Measurements from ENCODE around the gene CYP1A1.
A peak's percentile ranks its signal among the peaks of the same experiment; 100 is the strongest.
"Not testable (repeated sequence)": the region's sequence is repeated elsewhere in the genome, so short reads cannot be mapped to it uniquely, and the experiment has no call there.

CYP1A1 gene

DNA sequence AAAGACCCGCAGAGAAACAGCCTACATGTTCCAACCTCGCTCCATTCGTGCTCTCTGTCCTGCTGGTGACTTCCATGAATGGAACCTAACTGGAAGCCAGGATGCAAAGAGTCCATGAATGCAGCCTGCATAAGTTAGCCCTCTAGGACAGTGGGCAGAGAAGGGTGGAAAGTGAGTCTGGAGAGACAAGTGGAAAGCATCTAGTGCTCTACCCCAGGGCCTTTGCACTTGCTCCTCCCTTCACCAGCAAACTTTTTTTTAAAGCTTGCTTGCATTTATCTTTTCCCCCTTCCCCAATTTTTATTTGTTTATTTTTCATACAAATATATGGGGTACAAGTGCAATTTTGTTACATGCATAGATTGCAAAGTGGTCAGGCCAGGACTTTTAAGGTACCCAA is 7.9 kb upstream of the CYP1A1 start:
- no peak for DNase-seq

- DNase-seq, result no peak
Measured at GRCh38 chr15:74732846-74733245, 7.5 kb upstream of the CYP1A1 start.

DNA sequence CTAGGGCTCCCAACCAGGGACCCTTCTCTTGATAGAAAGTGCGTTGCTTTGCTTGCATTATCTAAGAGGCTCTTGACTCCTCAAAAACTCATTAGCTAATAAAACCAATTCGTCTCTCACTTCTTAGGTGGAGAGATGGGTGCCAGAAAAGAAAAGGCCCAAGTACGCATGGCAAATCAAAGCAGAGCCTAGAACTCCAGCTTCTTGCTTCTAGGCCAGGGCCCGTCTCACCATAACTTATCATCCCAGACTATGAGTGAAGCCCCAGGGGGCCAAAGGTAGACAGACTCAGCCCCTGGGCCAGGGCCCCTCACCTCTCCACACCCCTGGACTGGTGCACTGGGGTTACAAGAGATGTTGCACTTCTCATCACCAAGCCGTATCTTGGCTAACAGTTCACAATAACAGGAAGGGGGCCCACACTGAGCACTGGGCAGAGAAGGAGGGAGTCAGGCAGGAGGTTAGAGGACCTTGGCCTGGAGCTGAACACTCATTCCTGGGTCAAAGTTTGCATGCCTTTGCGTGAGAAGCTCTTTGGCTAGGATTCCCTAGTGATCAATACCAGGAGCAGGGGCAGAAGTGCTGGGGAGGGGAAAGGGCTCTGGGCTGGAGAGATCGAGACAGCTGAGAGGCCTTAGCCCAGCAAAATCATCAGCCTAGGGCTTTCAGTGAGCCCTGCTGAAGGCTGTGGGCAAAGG is 5.4 kb upstream of the CYP1A1 start:
- DNase-seq, result no peak

GRCh38 chr15:74729372-74729771 is 4.0 kb upstream of the CYP1A1 start:
- DNase-seq, result not testable (repeated sequence)

DNA sequence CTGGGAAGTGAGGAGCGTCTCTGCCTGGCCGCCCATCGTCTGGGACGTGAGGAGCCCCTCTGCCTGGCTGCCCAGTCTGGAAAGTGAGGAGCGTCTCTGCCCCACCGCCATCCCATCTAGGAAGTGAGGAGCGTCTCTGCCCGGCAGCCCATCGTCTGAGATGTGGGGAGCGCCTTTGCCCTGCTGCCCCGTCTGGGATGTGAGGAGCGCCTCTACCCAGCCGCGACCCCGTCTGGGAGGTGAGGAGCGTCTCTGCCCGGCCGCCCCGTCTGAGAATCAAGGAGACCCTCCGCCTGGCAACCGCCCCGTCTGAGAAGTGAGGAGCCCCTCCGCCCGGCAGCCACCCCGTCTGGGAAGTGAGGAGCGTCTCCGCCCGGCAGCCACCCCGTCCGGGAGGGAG is 3.4 kb upstream of the CYP1A1 start:
- DNase-seq, result not testable (repeated sequence)

DNA sequence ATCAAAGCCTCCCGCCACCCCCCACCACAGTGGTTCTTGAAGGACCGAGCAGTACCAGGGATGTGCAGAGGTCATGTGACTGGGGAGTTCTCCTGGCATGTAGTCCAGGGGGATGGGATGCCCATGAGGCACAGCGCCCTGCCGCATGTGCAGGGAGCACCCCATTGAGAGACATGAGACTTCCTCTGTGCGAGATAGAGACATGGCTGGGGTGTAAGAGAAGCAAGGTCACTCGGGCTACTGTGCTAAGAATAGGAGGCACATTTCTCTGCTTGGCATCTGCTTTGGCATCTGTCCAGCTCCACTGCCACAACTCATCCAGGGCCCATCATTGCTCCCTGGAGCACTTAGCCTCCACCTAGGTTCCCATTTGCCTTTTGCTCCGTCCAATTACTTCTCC is 2.4 kb upstream of the CYP1A1 start:
- DNase-seq, result no peak

- DNase-seq, result no peak
Measured at GRCh38 chr15:74726774-74727164, 1.4 kb upstream of the CYP1A1 start.

- DNase-seq, result no peak
Measured at GRCh38 chr15:74725845-74726773, 781 bp upstream of the CYP1A1 start.

- DNase-seq, result no peak
Measured at GRCh38 chr15:74724570-74725224, 631 bp downstream of the CYP1A1 start.

GRCh38 chr15:74723754-74724334 is 1.5 kb downstream of the CYP1A1 start:
- DNase-seq, result peak in 1 of 2 donors; percentile 29

- DNase-seq, result no peak
Measured at GRCh38 chr15:74723187-74723586, 2.1 kb downstream of the CYP1A1 start.

DNA sequence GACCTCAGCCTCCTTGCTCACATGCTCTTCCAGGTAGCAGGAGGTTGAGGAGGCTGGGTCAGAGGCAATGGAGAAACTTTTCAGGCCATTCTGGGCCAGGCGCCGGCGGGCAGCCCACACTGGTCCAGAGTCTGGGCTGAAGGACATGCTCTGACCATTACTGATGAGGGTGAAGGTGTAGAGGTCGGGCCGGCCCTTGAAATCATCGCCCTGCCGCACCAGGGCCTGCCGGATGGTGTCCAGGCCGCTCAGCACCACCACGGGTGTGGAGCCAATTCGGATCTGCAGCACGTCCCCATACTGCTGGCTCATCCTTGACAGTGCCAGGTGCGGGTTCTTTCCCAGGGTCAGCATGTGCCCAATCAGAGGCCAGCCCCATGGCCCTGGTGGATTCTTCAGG is 2.7 kb downstream of the CYP1A1 start:
- DNase-seq, result no peak

DNA sequence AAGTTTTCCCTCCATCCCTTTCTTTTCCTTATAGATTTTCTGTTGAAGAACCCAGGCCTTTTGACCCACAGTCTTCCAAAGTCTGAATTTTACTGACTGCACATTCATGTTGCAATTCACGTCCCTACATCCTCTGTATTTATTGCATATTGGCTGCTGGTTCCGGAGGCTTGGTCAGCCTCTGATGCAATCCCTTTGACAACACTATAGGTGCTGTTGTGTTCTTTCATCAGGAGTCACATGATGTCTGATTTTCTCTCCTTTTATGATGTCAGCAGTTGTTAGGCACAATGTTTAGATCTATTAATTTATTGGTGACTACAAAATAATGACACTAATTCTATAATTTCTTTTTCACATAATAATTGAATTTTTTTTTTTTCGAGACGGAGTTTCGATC is 8.7 kb downstream of the CYP1A1 start:
- DNase-seq, result peak; percentile 45 to 52

DNA sequence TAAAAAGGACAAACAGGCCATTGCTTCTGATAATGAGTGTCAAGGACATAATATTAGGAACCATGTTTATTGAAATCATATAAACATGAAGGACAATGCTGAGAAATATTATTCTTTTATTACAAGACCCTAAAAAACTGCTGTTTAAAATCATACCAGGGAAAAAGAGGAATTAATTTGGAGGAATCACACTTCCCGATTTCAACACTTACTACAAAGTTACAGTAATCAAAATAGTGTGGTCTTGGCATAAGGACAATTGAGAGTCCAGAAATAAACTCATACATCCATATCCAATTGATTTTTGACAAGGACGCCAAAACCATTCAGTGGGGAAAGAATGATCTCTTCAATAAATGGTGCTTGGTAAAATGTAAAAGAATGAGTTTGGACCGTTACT is 13.0 kb downstream of the CYP1A1 start:
- DNase-seq, result peak; percentile 35 to 61

DNA sequence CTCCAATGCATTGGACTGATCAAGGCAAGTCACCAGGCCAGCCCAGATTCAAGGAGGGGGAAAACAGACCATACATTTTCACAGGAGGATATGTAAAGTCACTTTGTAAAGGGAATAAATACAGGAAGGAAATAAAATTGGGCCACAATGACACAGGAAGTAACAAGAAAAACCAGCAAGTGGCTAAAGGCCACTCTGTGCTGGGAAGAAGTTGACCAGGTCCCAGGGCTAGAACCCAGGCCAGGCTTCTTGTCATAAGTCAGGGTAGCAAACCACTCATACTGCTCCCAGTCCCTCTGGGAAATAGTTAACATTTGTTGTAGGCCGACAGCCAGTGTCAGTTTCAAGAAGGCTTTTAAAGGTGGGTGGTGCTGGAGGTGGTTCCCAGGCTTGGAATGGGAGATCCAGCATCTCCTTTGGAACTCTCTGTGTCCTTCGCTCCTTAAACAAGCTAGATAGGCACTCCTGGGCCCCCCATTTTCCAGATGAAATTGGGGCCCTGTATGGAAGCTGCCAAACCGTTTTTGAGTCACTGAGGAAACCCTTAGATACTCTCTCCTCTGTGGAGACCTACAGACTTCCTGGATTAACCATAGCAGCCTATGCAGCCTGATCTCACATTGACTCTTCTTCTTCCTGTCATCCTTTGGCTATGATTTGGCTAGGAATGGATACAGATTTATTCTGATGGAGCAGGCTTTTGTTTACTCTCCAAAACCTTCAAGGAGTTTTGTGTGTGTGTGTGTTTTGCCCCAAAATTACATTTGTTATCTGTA is 14.8 kb downstream of the CYP1A1 start:
- DNase-seq, result no peak

DNA sequence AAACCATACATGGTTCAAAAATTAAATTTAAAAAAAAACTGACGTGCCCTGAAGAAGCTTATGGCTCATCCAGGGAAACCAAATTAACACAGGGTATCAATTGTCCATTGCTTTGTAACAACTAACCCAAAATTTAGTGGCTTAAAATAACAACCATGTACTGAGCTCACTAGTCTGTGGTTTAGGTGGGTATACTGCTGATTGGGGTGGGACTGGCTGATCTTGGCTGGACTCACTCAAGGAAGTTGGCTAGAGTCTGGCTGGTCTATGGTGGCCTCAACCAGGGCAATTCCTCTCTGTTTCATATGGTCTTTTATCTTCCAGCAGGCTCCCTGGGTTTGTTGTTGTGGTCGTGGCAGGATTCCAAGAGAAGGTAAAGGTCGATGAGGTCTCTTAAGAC is 15.4 kb downstream of the CYP1A1 start:
- DNase-seq, result no peak

DNA sequence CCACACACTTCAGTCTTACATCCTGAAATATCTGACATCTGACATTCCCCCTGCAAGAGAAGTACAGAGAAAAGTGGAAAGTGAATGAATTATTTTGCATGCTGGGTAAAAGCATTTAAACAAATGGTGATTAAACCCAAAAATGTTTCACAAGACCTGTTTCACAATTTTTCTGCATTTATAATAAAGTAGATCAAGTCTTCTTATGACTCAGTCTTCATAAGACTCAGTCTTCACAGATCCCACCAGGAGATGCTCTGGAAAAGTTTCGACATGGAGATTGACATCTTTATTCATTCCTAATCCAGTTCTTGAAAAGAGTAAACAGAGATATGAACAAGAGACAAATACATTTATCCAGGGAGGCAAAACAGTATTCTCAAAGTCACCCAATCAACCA is 16.3 kb downstream of the CYP1A1 start:
- peak in 1 of 2 donors; percentile 65 for DNase-seq

GRCh38 chr15:74696808-74697207 is 28.5 kb downstream of the CYP1A1 start:
- DNase-seq, result no peak

- DNase-seq, result no peak
Measured at GRCh38 chr15:74696398-74696729, 29.0 kb downstream of the CYP1A1 start.

- peak; percentile 82 to 92 for DNase-seq
Measured at GRCh38 chr15:74695597-74696397, 29.5 kb downstream of the CYP1A1 start, which contains the start of gene EDC3. EDC3 (minus strand) TSS chr15:74696024; CDS start chr15:74675124, 20,900 bp downstream.

GRCh38 chr15:74692327-74692726 is 33.0 kb downstream of the CYP1A1 start:
- no peak for DNase-seq

DNA sequence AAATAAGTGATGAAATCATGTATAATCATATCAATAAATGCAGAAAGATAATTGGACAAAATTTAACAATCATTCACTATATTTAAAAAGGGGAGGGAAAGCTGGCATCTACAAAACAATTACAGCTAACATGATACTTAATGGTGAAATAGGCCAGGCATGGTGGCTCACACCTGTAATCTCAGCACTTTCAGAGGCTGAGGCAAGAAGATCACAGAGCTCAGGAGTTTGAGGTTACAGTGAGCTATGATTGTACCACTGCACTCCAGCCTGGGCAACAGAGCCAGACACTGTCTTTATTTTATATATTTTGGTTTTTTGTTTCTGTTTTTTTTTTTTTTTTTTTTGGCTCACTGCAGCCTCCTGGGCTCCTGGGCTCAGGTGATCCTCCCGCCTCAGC is 41.6 kb downstream of the CYP1A1 start:
- DNase-seq, result no peak
